ENCODE results near the gene DPAGT1.
A peak's percentile ranks its signal among the peaks of the same experiment; 100 is the strongest.
"Not testable (repeated sequence)": the region's sequence is repeated elsewhere in the genome, so short reads cannot be mapped to it uniquely, and the experiment has no call there.

DPAGT1 gene

DNA sequence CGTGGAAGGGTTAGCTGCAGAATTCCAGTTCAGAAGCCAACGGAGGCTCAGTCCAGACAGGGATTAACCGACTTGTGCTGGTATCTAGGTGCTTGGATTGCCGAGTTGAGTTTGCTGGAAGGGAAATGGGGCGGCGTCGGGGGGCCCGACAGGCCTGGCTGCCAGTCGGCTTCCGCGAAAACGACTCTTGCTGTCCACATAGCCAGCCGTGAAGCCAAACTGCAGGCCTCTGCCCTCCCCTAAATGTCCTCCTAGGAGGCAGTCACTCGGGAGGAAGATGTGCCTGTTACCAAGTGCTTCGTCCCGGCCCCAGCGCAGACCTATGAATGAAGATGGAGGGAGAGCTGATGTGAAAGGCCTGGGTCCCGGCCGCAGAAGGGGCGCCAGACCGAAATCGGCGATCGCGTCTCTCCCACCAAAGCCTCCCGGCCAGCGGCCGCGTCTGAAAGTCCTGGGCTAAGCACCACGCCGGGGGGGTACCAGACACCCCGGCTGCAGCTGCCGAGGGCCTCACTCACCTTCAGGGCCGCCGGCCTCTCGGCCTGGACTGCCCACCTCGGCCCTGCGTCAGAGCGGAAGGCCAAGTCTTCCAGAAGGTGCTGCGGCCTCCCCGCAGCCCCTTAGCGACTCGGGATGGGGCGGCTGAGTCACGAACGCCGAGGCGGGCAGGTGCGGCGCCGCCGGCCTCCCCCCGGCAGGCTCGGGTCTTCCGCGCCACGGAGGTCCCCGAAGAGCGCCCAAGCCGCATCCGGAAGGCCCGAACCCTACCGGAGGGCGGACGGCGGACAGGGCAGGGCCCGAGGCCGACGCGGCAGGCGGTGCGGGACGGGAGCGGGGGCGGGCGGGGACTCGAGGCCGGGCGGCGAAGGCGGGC lies 7.5 kb downstream of the DPAGT1 start:
- peak; percentile 30 for DNase-seq

DNA sequence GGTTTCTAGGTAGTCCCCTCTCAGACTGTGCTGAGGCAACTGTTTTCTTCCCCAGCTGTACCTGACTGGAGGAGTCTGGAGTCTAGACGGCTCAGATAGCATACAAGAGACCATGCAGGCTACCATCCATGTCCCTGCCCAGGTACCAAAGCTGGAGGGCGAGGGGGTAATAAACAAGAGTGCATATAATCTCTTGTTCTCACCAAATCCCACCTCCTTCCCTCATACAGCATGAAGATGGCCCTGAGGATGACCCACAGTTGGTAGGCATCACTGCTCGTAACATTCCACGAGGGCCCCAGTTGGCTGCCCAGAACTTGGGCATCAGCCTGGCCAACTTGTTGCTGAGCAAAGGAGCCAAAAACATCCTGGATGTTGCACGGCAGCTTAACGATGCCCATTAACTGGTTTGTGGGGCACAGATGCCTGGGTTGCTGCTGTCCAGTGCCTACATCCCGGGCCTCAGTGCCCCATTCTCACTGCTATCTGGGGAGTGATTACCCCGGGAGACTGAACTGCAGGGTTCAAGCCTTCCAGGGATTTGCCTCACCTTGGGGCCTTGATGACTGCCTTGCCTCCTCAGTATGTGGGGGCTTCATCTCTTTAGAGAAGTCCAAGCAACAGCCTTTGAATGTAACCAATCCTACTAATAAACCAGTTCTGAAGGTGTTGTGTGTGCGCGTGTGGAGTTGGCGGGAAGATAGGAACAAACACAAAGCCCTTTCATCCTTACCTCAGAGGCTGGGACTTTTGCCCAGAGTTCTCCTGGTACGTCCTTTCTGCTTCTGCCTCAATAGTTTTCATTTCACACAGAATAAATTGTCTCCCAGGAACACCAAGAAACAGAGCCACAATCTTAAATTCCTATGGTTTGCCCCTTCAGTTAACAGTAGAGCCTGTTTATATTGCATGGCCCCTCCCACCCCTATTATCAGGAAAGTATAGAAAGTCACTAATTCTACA lies 8.5 kb downstream of the DPAGT1 start:
- no peak for DNase-seq

DNA sequence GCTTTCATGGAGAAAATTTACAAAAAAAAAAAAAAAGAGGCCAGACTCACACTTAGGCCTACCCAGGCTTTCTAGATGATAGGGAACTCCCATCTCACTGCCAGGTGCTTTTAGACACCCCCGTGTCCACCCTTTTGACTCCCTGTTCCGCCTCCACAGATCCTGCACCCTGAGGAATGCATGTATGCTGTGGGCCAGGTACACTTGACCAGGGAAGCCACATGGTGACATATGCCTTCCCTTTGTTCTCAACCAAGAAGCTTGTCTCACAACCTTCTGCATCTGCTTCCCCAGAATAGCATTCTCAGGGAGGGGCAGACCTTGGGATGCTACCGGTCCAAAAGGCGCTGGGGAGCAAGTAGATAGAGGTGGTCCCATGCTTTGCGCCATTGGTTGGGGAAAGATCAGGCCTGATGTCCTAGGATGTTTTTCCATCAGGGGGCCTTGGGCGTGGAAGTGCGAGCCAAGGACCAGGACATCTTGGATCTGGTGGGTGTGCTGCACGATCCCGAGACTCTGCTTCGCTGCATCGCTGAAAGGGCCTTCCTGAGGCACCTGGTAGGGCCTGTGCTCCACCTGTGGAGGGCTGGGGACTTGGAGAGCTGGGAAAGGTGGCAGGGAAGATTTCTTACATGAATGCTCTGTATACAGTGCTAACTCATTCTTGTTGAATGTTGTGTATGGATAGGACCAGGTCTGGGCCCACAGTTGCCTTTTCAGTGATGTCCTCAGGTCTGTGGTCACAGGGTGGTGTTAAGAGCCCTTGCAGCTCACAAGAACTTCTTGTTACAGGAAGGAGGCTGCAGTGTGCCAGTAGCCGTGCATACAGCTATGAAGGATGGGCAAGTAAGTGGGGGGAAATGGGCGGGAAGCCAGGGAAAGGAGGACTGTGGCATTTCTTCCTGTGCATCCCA lies 9.4 kb downstream of the DPAGT1 start:
- no peak for DNase-seq

DNA sequence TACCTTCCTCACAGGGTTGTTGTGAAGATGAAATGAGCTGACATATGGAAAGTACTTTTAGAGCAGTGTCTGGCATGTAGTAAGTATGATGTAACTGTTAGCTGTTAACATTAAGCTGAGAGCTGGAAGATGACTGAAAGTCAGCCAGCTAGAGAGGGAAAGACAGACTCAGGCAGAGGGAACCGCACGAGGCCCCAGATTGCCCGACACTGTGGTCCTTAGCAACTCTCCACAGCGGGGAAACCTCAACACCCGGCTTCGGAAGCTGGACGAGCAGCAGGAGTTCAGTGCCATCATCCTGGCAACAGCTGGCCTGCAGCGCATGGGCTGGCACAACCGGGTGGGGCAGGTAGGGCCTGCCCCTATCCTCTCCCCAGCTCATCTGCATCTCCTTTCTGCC lies 10.5 kb downstream of the DPAGT1 start:
- no peak for DNase-seq

DNA sequence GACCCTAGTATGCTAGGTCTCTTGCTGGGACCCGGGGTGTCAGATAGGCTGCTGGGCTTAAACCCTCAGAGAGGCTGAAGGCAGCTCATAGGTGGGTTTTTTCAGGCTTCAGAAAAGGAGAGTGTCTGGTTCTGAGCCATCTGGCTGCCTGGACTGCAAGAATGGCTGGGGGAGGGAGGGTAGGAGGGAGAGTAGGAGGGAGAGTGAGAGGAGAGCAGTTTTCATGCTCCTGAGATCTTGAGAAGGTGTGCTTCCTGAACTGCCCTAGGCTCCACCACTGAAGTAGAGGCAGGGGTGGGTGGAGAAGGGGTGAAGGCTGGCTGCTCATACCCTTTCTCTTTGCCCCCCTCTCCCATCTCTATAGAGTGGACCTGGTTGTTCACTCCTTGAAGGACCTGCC lies 12.3 kb downstream of the DPAGT1 start:
- no peak for DNase-seq

DNA sequence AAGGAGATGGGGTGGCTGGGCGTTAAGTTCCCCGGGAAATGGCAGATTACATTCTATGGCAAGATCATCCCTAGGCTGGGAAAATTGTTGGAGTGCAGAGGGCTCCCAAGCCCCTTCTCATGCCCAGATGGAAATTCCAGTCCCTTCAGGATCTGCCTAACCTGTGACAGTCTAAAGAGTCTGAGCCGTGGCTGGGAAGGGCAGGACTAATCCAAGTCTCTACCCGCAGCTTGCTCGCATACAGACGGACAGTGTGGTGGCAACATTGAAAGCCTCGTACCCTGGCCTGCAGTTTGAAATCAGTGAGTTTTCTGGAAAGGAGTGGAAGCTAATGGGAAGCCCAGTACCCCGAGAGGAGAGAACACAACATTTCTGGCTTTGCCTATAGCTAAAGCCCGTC lies 13.2 kb downstream of the DPAGT1 start:
- no peak for DNase-seq

DNA sequence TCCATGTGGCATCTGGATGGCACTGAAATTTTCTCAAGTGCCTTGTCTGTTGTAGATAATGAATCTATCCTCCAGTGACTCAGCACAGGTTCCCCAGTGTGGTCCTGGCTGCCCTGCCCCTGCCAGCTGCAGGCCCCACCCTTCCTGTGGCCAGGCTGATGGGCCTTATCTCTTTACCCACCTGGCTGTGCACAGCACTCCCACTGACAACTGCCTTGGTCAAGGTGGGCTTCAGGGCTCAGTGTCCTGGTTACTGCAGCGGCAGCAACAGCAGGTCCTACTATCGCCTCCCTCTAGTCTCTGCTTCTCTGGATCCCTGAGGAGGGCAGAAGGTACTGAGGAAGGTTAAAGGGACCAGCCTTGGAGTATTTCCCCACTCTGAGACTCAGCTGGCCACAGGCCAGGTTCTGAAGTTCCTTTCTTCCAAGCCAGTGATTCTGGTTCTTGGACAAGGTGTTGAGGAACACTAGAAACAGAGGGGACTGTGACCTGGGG lies 13.9 kb downstream of the DPAGT1 start:
- DNase-seq, result no peak

DNA sequence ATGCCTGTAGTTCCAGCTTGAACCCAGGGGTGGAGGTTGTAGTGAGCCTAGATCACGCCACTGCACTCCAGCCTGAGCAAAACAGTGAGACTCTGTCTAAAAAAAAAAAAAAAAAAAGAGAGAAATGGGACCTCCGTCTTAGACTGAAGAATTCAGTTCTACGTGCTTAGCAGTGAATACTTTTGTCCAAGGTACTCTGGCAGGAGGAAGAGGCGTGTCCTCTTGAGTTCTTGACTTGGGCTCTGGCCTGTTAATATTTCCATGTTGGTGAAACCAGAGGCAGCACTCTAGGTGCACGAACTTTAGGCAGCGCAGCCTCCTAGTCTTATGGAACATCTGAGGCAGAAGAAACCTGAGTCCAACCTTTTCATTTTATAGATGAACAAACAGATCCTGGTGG lies 14.5 kb downstream of the DPAGT1 start:
- DNase-seq, result no peak

DNA sequence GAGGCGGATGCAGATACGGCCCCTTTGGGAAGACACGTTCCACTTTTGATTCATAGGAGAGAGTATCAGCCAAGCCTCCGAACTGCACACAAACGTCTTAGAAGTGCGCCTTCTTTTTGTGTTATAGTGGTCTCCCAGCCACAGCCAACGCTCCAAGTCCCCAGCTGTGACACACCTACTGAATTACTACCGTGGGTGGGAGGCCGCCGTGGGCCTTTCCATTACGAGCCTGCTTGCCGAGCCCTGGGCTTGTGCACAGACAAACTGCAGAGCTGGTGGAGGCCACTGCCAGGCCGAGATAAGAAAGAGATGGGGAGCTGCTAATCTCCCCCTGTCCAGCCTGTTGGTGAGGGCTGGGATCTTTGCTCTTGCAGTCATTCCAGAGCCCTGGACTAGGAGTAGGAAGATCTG lies 16.2 kb downstream of the DPAGT1 start:
- no peak for DNase-seq

DNA sequence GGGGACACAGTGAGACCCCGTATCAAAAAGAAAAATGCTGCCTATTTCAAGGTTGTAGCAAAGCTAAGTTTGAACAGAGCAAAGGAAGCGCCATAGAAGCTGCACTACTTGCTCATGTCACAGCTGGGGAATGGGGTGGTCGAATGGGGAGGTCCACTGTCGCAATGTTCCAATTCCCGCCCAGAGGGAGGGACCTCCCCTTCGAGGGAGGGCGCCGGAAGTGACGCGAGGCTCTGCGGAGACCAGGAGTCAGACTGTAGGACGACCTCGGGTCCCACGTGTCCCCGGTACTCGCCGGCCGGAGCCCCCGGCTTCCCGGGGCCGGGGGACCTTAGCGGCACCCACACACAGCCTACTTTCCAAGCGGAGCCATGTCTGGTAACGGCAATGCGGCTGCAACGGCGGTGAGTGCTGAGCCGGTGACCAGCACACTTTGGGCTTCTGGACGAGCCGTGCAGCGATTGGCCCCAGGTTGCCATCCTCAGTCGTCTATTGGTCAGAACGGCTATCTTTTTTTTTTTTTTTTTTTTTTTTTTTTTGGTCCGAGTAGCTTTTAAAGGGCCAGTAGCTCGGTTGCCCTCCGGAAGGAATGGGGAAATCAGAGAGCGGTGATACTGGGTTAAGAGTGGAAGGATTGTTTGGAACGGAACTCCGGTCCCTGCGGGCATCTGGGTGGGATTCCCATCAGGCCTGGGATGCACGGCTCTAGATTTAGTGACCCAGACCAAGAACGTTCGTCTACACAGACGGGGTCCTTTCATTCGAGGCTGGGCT lies 16.8 kb downstream of the DPAGT1 start, which contains the start of gene HMBS:
HMBS (plus strand) TSS at position 219 of the 774 bp plus-strand sequence; CDS start at position 372, 153 bp downstream.
- peak; percentile 94 for DNase-seq

DNA sequence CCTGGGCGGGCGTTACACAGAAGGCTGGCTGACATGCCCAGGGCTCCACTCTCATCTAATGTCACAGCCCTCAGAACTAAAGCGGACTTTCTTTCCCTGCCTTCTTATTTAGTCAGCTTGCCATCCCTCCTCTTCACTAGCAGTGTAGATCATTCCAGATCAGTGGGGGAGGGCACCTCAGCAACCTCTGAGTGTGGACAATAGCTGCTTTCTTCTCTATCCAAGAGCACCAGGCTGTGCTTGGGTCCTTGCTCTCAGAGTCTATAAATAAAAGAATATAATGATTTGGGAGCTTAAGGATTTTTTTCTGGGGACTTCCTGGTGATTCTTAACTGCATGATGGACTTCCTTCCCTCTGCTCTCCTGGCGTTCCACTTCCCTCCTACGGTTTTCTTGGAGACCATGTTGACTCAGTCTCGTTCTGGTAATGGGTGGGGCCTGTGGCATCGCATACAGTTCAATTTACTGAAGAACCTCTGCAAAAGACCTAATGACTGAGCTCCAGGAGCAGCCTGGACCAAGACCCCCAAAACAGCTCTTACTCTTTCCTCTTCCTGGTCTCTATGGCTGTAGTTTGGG lies 19.9 kb downstream of the DPAGT1 start:
- peak; percentile 55 for DNase-seq

DNA sequence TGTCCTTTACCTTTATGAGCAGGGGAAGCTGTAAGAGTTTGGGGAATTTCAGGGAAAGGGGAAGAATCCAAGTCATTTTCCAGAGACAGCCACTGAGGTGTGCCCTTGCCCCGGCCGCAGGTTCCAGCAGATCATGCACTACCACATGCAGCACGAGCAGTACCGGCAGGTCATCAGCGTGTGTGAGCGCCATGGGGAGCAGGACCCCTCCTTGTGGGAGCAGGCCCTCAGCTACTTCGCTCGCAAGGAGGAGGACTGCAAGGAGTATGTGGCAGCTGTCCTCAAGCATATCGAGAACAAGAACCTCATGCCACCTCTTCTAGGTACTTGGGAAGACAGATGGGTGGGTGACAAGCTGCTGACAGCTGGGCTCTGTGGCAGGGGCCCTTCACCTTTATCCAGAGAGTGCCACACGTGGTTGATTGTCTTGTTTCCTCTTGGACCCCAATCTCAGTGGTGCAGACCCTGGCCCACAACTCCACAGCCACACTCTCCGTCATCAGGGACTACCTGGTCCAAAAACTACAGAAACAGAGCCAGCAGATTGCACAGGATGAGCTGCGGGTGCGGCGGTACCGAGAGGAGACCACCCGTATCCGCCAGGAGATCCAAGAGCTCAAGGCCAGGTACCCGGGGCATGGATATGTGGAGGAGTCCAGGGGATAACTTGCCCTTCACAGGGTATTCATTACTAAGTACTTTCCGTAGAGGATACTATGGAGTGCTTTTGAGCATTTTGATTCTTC lies 22.8 kb downstream of the DPAGT1 start:
- DNase-seq, result no peak

DNA sequence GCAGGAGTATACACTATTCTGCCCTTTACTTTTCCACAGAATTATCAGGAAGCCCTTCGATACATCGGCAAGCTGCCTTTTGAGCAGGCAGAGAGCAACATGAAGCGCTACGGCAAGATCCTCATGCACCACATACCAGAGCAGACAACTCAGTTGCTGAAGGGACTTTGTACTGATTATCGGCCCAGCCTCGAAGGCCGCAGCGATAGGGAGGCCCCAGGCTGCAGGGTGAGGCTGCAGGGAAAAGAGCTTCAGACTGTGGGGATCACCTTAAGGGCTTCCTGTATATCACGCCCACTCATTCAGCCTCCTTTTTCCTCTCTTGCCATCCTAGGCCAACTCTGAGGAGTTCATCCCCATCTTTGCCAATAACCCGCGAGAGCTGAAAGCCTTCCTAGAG lies 23.8 kb downstream of the DPAGT1 start:
- no peak for DNase-seq

DNA sequence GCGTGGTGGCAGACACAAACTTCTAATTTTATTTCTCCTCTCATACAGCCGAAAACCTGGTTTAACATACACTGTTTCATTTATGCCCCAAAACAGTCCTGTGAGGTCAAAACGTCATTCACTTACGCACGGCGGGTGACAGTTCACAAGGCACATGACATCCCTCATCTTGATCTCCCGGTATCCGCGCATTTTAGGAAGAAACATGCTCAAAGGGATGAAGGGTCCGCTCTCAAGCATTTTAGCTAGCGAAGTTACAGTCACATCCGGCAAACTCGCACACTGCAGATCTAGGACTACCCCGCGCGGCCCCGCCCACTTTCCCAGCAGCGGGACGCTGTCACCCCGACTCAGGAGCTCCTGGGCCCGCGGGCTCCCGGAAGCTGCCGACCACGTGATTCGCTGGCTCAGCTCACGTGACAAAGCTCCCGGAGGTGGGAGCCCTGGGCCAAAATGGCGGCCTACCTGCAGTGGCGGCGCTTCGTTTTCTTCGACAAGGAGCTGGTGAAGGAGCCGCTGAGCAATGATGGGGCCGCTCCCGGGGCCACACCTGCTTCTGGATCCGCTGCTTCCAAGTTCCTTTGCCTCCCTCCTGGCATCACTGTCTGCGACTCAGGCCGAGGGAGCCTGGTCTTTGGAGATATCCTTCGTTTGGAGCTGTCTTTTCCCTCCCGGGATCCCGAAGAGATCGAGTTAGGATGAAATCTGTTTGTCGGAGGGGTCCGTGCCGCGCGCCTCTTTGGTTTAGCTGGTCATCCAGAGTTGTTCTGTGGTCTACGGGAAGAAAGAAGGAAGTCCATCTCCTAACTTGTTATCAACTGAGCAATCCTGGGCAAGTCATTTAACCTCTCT lies 34.1 kb downstream of the DPAGT1 start, which contains the start of gene VPS11:
VPS11 (plus strand) TSS at position 448 of the 852 bp plus-strand sequence; CDS start at position 454, 6 bp downstream.
- peak; percentile 97 for DNase-seq

DNA sequence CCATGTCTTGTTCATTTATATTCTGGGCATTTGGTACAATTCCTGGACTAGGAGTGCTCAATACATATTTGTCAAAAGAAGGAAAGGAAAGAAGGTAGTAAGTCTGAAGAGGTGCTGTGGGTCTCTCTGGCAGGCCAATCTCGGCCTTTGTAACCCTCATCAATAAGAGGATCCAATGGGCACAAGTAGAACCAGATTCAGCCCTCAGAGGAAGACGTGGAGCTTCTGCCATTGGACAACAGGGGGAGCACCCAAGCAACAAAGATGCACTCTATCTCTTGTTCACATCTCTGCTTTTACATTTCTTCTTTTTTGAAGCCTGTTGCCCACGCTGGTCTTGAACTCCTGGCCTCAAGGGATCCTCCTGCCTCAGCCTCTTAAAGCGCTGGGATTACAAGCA lies 36.3 kb downstream of the DPAGT1 start:
- DNase-seq, result peak; percentile 63

DNA sequence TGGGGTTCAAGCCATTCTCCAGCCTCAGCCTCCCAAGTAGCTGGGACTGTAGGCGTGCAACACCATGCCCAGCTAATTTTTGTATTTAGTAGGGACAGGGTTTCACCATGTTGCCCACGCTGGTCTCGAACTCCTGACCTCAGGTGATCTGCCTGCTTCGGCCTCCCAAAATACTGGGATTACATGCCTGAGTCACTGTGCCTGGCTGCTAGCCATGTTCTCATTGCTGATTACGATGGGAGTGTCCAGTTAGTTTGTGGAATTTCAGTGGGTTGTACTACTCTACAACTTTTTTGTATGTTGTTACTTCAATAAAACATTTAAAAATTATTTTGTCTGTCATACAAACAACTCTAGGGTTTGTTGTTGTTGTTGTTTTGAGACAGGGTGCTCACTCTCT lies 38.9 kb downstream of the DPAGT1 start:
- no peak for DNase-seq

DNA sequence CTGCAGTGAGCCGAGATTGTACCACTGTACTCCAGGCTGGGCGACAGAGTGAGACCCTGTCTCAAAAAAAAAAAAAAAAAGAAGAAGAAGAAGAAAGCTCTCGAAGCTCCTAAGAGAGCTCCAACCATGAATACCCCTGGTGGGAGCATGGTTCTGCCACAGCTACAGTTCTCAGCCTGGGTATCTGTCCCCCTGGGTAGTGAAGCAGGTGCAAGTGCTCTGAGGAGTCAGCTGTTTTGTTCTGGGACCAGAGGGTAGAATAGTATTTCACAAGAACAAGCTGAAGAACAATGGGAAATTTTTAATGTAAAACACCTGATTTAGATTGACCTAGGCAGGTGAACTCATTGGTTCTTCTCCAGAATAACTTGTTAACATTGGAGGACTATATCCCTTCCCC lies 40.4 kb downstream of the DPAGT1 start:
- DNase-seq, result no peak

DNA sequence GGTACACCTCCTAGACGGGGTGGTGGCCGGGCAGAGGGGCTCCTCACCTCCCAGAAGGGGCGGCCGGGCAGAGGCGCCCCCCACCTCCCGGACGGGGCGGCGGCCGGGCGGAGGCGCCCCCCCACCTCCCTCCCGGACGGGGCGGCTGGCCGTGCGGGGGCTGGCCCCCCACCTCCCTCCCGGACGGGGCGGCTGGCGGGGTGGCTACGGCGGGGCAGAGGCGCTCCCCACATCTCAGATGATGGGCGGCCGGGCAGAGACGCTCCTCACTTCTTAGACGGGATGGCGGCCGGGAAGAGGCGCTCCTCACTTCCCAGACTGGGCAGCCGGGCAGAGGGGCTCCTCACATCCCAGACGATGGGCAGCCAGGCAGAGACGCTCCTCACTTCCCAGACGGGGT lies 42.5 kb downstream of the DPAGT1 start:
- DNase-seq, result not testable (repeated sequence)
